DMS79 treated with DMSO at 0.1 percent for 48 hours (cell line): ENCODE measurements around the gene FBXO36.
"Not testable (repeated sequence)": the region's sequence is repeated elsewhere in the genome, so short reads cannot be mapped to it uniquely, and the experiment has no call there.

ENCODE experiments used
- DNase-seq: peaks from one replicate; lab custom pipeline; 2025; lab: John Stamatoyannopoulos, UW

Gene FBXO36

GRCh38 chr2:229922449-229923386 lies at the start of gene FBXO36:
Gene FBXO36 (plus strand): TSS chr2:229922503. CDS start chr2:229922514, 11 bp downstream.
- peak; percentile 93 for DNase-seq

- no peak for DNase-seq
These were observed 49.2 kb upstream of the FBXO36 start for GRCh38 chr2:229873123-229873581.

- DNase-seq = peak; percentile 2
These were observed 47.7 kb upstream of the FBXO36 start for GRCh38 chr2:229874647-229875046.

- no peak for DNase-seq
These were observed 46.8 kb upstream of the FBXO36 start for GRCh38 chr2:229875549-229875948.

- DNase-seq = no peak
These were observed 42.9 kb upstream of the FBXO36 start for GRCh38 chr2:229879191-229879950.

- DNase-seq = no peak
These were observed 41.3 kb upstream of the FBXO36 start for GRCh38 chr2:229880892-229881586.

GRCh38 chr2:229882583-229882982 lies 39.7 kb upstream of the FBXO36 start:
- DNase-seq = no peak

- DNase-seq = no peak
These were observed 37.3 kb upstream of the FBXO36 start for GRCh38 chr2:229884775-229885699.

GRCh38 chr2:229887441-229887840 lies 34.9 kb upstream of the FBXO36 start:
- no peak for DNase-seq

GRCh38 chr2:229888031-229888430 lies 34.3 kb upstream of the FBXO36 start:
- no peak for DNase-seq

GRCh38 chr2:229889023-229889422 lies 33.3 kb upstream of the FBXO36 start:
- DNase-seq = no peak

GRCh38 chr2:229896857-229897256 lies 25.4 kb upstream of the FBXO36 start:
- no peak for DNase-seq

- no peak for DNase-seq
These were observed 22.7 kb upstream of the FBXO36 start for GRCh38 chr2:229899604-229900003.

GRCh38 chr2:229900012-229900411 lies 22.3 kb upstream of the FBXO36 start:
- DNase-seq = no peak

GRCh38 chr2:229900514-229900913 lies 21.8 kb upstream of the FBXO36 start:
- DNase-seq = not testable (repeated sequence)

GRCh38 chr2:229901819-229902218 lies 20.5 kb upstream of the FBXO36 start:
- no peak for DNase-seq

GRCh38 chr2:229903037-229903436 lies 19.3 kb upstream of the FBXO36 start:
- DNase-seq = no peak

- DNase-seq = no peak
These were observed 16.7 kb upstream of the FBXO36 start for GRCh38 chr2:229905601-229906000.

- no peak for DNase-seq
These were observed 13.2 kb upstream of the FBXO36 start for GRCh38 chr2:229909090-229909489.

GRCh38 chr2:229910147-229910831 lies 12.0 kb upstream of the FBXO36 start:
- DNase-seq = no peak
